CD14-positive monocyte (primary cell): ENCODE results near the gene NACC1. TPM values are rescaled to one million over a fixed set of nuclear protein-coding genes. Genes with fewer than 3 reads are reported as not detected.

Experiments
- DNase-seq, 3 donors: peaks; one replicate each; pipeline ENCODE4 v3.0.0-alpha.2; 2011 to 2022
- H2AFZ ChIP-seq: 2 replicates; pipeline ENCODE4 v1.6.0; 2012; ENCODE audit warnings: mild to moderate bottlenecking, low read depth, low read length, inconsistent platforms; ENCODE audit not compliant: insufficient read depth, poor library complexity, severe bottlenecking
- H3K27ac ChIP-seq, 2 donors: 1 replicate in 1 of 2; 2 replicates in 1 of 2; pipeline ENCODE4 v1.5.1; 2012 to 2013; ENCODE audit warnings: low read length in 2 of 2, control low read depth in 1 of 2, inconsistent platforms in 1 of 2, low read depth in 1 of 2, mild to moderate bottlenecking in 1 of 2
- H3K27me3 ChIP-seq, 2 donors: one replicate each; pipeline versions ENCODE4 v1.6.0 to v1.6.1; 2011 to 2013; ENCODE audit warnings: low read length in 2 of 2; ENCODE audit not compliant: control insufficient read depth in 2 of 2, insufficient read depth in 2 of 2
- H3K36me3 ChIP-seq, 2 donors: replicated peaks in 1 of 2; 1 replicate in 1 of 2; 2 replicates in 1 of 2; pipeline versions ENCODE4 v1.5.1 to v1.6.1; 2012 to 2013; ENCODE audit warnings: low read length in 2 of 2, control low read depth in 1 of 2, inconsistent platforms in 1 of 2, mild to moderate bottlenecking in 1 of 2; ENCODE audit not compliant: insufficient read depth in 2 of 2, control insufficient read depth in 1 of 2
- H3K4me1 ChIP-seq, 2 donors: 1 replicate in 1 of 2; 2 replicates in 1 of 2; pipeline versions ENCODE4 v1.5.1 to v1.6.1; 2012 to 2013; ENCODE audit warnings: low read length in 2 of 2, control low read depth in 1 of 2, inconsistent platforms in 1 of 2, mild to moderate bottlenecking in 1 of 2, moderate library complexity in 1 of 2; ENCODE audit not compliant: insufficient read depth in 2 of 2, control insufficient read depth in 1 of 2
- H3K4me2 ChIP-seq: replicated peaks from 2 replicates; pipeline ENCODE3; 2012; ENCODE audit warnings: low read length, moderate library complexity, mild to moderate bottlenecking; ENCODE audit not compliant: poor library complexity, severe bottlenecking; ENCODE audit errors: extremely low read depth
- H3K4me3 ChIP-seq, 3 experiments: fragments of 200-600 bp in 1 of 3; sonication (generic) in 1 of 3; replicated peaks in 1 of 3; 1 replicate in 2 of 3; 2 replicates in 1 of 3; pipeline ENCODE4 v1.5.1; 2011 to 2013; ENCODE audit warnings: low read length in 3 of 3, mild to moderate bottlenecking in 3 of 3, control low read depth in 2 of 3, low read depth in 2 of 3, inconsistent platforms in 1 of 3, moderate library complexity in 1 of 3
- H3K79me2 ChIP-seq: 2 replicates; pipeline ENCODE4 v1.6.0; 2012; ENCODE audit warnings: mild to moderate bottlenecking, control low read depth, inconsistent platforms, low read length, moderate library complexity; ENCODE audit not compliant: insufficient read depth
- H3K9ac ChIP-seq: 2 replicates; pipeline ENCODE4 v1.6.0; 2017; ENCODE audit warnings: low read length, mild to moderate bottlenecking; ENCODE audit not compliant: insufficient read depth, poor library complexity, severe bottlenecking
- H3K9me3 ChIP-seq, 2 donors: replicated peaks in 1 of 2; 1 replicate in 1 of 2; 2 replicates in 1 of 2; pipeline versions ENCODE4 v1.5.1 to v1.6.1; 2012 to 2013; ENCODE audit warnings: low read length in 2 of 2, control low read depth in 1 of 2; ENCODE audit not compliant: control insufficient read depth in 1 of 2, insufficient read depth in 1 of 2
- H4K20me1 ChIP-seq: 2 replicates; pipeline ENCODE4 v1.6.0; 2012; ENCODE audit warnings: mild to moderate bottlenecking, low read length, control low read depth, moderate library complexity; ENCODE audit not compliant: insufficient read depth
- H3K27ac Mint-ChIP-seq, 7 donors: one replicate each; pipeline ENCODE4 v1.8.0; 2020; ENCODE audit warnings: mild to moderate bottlenecking in 7 of 7, mixed read lengths in 7 of 7, moderate library complexity in 6 of 7, inconsistent platforms in 2 of 7
- H3K27me3 Mint-ChIP-seq, 3 donors: one replicate each; pipeline ENCODE4 v1.8.0; 2021 to 2022; ENCODE audit warnings: low read depth in 3 of 3, mild to moderate bottlenecking in 3 of 3, mixed read lengths in 3 of 3, moderate library complexity in 3 of 3, inconsistent platforms in 1 of 3
- H3K36me3 Mint-ChIP-seq, 2 donors: one replicate each; pipeline ENCODE4 v1.8.0; 2020; ENCODE audit warnings: mixed read lengths in 2 of 2, inconsistent platforms in 1 of 2, mild to moderate bottlenecking in 1 of 2
- H3K4me1 Mint-ChIP-seq: one replicate; pipeline ENCODE4 v1.8.0; 2020; ENCODE audit warnings: mild to moderate bottlenecking, mixed read lengths
- H3K4me3 Mint-ChIP-seq, 2 donors: one replicate each; pipeline ENCODE4 v1.8.0; 2020; ENCODE audit warnings: mild to moderate bottlenecking in 2 of 2, mixed read lengths in 2 of 2, moderate library complexity in 1 of 2
- H3K9me3 Mint-ChIP-seq, 7 donors: one replicate each; pipeline ENCODE4 v1.8.0; 2020 to 2022; ENCODE audit warnings: mixed read lengths in 7 of 7, mild to moderate bottlenecking in 6 of 7, moderate library complexity in 6 of 7, inconsistent platforms in 2 of 7
- WGBS: methylation state at CpG from one replicate; pipeline ENCODE4 v1.1.5; 2013; ENCODE audit warnings: missing lambda C conversion rate; ENCODE audit not compliant: insufficient coverage; 5-methylcytosine and 5-hydroxymethylcytosine counted together
- intact Hi-C, 2 donors: fragments of 100-400 bp; cut with micrococcal nuclease; formaldehyde crosslinking; loops; one replicate each; pipeline versions ENCODE4 v1.15.0 to v1.15.1; 2023
- polyA plus RNA-seq, 3 donors: library from polyadenylated mRNA; depleted of rRNA in 1 of 3; unstranded in 2 of 3; stranded (reverse) in 1 of 3; fragments of 300-500 nt in 2 of 3; fragments of >200 nt in 1 of 3; fragmentation: Illumina TruSeq in 2 of 3; gene quantifications; 1 replicate in 2 of 3; 2 replicates in 1 of 3; pipeline ENCODE4 v1.2.3, GENCODE V29; 2012 to 2021
- TF ChIP-seq, protein P1 (sequence below): fragments of 200-600 bp; IDR thresholded peaks from one replicate; pipeline ENCODE4 v1.8.0; 2022; ENCODE audit warnings: antibody characterized with exemption, mild to moderate bottlenecking

NACC1 gene
- polyA plus RNA-seq, 3 donors, result 1.1 to 20.1 (median 2.2) TPM

DNA sequence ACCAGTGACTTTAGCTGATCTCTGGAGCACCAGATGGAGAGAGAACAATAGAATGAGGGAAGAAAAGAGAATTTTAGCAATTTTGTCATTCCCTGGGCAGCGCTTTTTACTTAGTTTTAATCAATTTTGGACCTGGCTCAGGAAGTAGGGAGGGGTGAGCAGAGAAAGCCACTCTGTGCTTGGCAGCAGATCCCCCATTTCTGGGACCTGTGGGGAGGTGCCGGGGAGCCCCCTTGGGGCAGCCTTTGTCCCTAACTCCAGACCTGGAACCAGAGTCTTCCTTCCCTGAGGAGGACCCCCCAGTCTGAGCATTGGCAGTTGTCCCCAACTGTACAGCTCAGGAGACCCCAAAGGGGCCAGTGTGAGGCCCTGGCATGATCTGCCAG is 25.9 kb upstream of the NACC1 start:
- intact Hi-C loops, result loop anchor here (2.0 to 10.0 kb wide), 2 partner anchors 113 to 297 kb away; partner anchors contain the start of gene JUNB (in 1 of the 2)
- Histone ChIP-seq H3K4me3 (no peak overlapping the region), H3K27ac (no peak overlapping the region), H3K79me2 (peaks cover 11% of the 10 kb centered on the region), H3K9ac (no peak overlapping the region), H4K20me1 (no peaks in the 10 kb centered on the region), H3K9me3 (no peaks in the 10 kb centered on the region), H3K4me2 (no peak overlapping the region), H3K27me3 (no peaks in the 10 kb centered on the region), H3K36me3 (no peaks in the 10 kb centered on the region), H2AFZ (no peak overlapping the region), H3K4me1 (peaks cover 26 to 36% of the 10 kb centered on the region in 2 donors)
- H3K9me3 Mint-ChIP-seq, result no peaks in the 10 kb centered on the region
- no peak for DNase-seq
- peaks cover 24% of the 10 kb centered on the region for H3K4me1 Mint-ChIP-seq
- 100% methylated on average over 2 of the region's 2 CpGs for WGBS
- TF ChIP-seq, protein P1, sequence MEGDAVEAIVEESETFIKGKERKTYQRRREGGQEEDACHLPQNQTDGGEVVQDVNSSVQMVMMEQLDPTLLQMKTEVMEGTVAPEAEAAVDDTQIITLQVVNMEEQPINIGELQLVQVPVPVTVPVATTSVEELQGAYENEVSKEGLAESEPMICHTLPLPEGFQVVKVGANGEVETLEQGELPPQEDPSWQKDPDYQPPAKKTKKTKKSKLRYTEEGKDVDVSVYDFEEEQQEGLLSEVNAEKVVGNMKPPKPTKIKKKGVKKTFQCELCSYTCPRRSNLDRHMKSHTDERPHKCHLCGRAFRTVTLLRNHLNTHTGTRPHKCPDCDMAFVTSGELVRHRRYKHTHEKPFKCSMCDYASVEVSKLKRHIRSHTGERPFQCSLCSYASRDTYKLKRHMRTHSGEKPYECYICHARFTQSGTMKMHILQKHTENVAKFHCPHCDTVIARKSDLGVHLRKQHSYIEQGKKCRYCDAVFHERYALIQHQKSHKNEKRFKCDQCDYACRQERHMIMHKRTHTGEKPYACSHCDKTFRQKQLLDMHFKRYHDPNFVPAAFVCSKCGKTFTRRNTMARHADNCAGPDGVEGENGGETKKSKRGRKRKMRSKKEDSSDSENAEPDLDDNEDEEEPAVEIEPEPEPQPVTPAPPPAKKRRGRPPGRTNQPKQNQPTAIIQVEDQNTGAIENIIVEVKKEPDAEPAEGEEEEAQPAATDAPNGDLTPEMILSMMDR, result no peak
- H3K4me3 Mint-ChIP-seq, result no peak overlapping the region
- no peaks in the 10 kb centered on the region for H3K36me3 Mint-ChIP-seq
- peaks cover 3 to 5% (median 5%) of the 10 kb centered on the region in 3 donors for H3K27me3 Mint-ChIP-seq
- no peak overlapping the region for H3K27ac Mint-ChIP-seq

DNA sequence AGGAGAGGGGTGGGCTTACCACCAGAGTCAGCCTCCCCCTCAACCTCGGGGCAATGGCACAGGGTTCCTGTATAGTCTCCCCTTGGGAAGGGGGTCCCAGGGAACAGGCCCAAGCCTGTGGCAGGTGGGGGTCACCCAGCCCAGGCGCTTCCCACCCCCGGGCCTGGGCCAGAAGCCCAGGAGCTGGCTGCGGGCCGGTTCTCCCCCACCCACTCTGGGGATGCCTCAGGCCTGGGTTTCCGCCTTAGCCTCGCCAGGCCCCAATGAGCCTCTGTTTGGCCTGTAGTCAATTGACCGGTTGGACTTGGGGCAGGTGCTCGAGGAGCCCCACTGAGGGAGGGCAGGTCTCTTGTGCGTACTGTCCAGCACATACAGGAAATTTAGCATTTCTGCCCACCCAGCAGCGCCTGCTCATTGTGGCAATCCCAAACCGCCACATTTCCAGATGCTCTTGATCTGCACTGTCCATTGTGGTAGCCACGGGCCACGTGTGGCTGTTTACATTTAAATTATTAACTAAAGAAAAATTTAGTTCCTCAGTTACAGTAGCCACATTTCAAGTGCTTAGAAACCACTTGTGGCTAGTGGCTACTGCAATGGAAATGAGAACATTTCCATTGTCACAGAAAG is 25.3 kb upstream of the NACC1 start:
- TF ChIP-seq, protein P1, result no peak
- H3K27ac Mint-ChIP-seq, result no peak overlapping the region
- H3K27ac ChIP-seq, result no peak overlapping the region

More for the DNA sequence above, 25.3 kb upstream of the NACC1 start:
- H3K27me3 Mint-ChIP-seq, result peaks cover 3 to 5% (median 5%) of the 10 kb centered on the region in 3 donors
- 97% methylated on average over 12 of the region's 14 CpGs for WGBS
- H3K36me3 Mint-ChIP-seq, result no peaks in the 10 kb centered on the region
- Histone ChIP-seq H3K4me1 (peaks cover 26 to 38% of the 10 kb centered on the region in 2 donors), H3K79me2 (peaks cover 16% of the 10 kb centered on the region), H3K4me2 (no peak overlapping the region), H3K36me3 (no peaks in the 10 kb centered on the region), H4K20me1 (no peaks in the 10 kb centered on the region), H3K4me3 (no peak overlapping the region), H3K9ac (no peak overlapping the region), H3K27me3 (no peaks in the 10 kb centered on the region), H3K9me3 (no peaks in the 10 kb centered on the region), H2AFZ (no peak overlapping the region)
- intact Hi-C loops, result loop anchor here (2.0 to 10.0 kb wide), 2 partner anchors 114 to 298 kb away; partner anchors contain the start of gene JUNB (in 1 of the 2)
- no peak overlapping the region for H3K4me3 Mint-ChIP-seq
- peaks cover 24% of the 10 kb centered on the region for H3K4me1 Mint-ChIP-seq
- no peaks in the 10 kb centered on the region for H3K9me3 Mint-ChIP-seq
- no peak for DNase-seq
